ENCODE results near the gene TMEM190. TPM values are rescaled to one million over a fixed set of nuclear protein-coding genes. Genes with fewer than 3 reads are reported as not detected.
"Not testable (repeated sequence)": the region's sequence is repeated elsewhere in the genome, so short reads cannot be mapped to it uniquely, and the experiment has no call there.

Gene TMEM190
- polyA plus RNA-seq, 1 donor: 0.48 TPM

DNA sequence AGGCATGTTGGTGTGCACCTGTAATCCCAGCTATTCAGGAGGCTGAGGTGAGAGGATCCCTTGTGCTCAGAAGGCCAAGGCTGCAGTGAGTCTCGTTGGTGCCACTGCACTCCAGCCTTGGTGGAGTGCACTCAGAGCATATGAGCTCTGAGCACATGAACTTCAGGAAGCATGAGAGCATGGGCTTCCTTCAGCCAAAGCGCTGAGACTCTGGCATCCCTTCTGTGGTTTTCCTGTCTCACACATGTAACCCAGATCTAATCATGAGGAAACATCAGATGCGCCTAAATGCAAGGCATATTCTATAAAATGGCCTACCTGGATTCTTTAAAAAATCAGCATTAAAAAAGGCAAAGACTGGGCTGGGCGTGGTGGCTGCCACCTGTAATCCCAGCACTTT is 44.7 kb downstream of the TMEM190 start:
- not testable (repeated sequence) for DNase-seq

DNA sequence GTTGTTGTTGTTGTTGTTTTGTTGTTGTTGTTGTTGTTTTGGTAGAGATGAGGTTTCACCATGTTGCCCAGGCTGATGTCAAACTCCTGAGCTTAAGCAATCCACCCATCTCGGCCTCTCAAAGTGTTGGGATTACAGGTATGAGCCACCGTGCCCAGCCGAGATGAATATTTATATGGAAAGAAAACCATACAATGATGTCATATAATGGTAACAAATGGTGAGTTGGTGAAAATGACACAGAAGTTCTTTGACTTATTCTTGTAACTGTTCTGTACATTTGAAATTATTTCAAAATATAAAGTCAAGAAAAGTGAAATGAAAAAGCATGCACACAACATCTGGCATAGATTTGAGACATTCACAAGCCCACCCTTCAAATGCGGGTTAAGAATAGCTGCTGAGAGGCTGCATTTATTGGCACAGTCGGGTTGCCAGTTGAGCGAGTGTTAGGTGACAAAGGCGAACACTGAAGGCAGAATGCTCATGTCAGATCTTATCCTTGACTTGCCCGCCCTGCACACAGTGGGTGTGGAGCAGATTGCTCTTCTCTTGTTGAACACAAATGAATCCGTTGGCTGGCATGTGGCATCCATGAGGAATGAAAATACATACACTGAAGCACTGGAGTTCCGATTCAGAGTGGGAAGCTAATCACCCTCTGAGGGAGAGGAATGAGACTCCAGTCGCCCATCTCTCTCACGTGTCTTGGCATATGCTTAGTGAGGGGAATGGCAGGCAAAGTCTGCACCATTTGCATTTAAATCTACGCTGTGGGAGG is 46.8 kb downstream of the TMEM190 start:
- no peak for DNase-seq

- DNase-seq: no peak
Measured at GRCh38 chr19:55424518-55424917, 47.9 kb downstream of the TMEM190 start.

GRCh38 chr19:55426042-55426441 is 49.4 kb downstream of the TMEM190 start:
- DNase-seq: no peak

Other genes with a start within 250 kb of the TMEM190 start
- 3.8 TPM for gene TNNT1, start 227.6 kb upstream of the TMEM190 start, polyA plus RNA-seq (ENCODE audit: insufficient read length)
- 3.3 TPM for gene TNNI3, start 219.1 kb upstream of the TMEM190 start, polyA plus RNA-seq (ENCODE audit: insufficient read length)
- gene DNAAF3, start 210.2 kb upstream of the TMEM190 start, polyA plus RNA-seq (ENCODE audit: insufficient read length): 7.5 TPM
- gene SYT5, start 196.5 kb upstream of the TMEM190 start, polyA plus RNA-seq (ENCODE audit: insufficient read length): 0.30 TPM
- 0.07 TPM for gene PTPRH, start 167.3 kb upstream of the TMEM190 start, polyA plus RNA-seq (ENCODE audit: insufficient read length)
- 2.8 TPM for gene TMEM86B, start 148.1 kb upstream of the TMEM190 start, polyA plus RNA-seq (ENCODE audit: insufficient read length)
- 46.0 TPM for gene PPP6R1, start 117.8 kb upstream of the TMEM190 start, polyA plus RNA-seq (ENCODE audit: insufficient read length)
- gene HSPBP1, start 96.7 kb upstream of the TMEM190 start, polyA plus RNA-seq (ENCODE audit: insufficient read length): 24.0 TPM
- gene BRSK1, start 92.8 kb upstream of the TMEM190 start, polyA plus RNA-seq (ENCODE audit: insufficient read length): 14.7 TPM
- gene TMEM150B, start 51.5 kb upstream of the TMEM190 start, polyA plus RNA-seq (ENCODE audit: insufficient read length): 1.5 TPM
- gene KMT5C, start 37.0 kb upstream of the TMEM190 start, polyA plus RNA-seq (ENCODE audit: insufficient read length): 24.4 TPM
- 0.78 TPM for gene COX6B2, start 22.1 kb upstream of the TMEM190 start, polyA plus RNA-seq (ENCODE audit: insufficient read length)
- gene GARIN5B, start 13.6 kb upstream of the TMEM190 start, polyA plus RNA-seq (ENCODE audit: insufficient read length): 0.17 TPM
- gene IL11, start 6.4 kb upstream of the TMEM190 start, polyA plus RNA-seq (ENCODE audit: insufficient read length): 1.4 TPM
- gene TMEM238, start 7.5 kb downstream of the TMEM190 start, polyA plus RNA-seq (ENCODE audit: insufficient read length): 0.32 TPM
- 746 TPM for gene RPL28, start 9.1 kb downstream of the TMEM190 start, polyA plus RNA-seq (ENCODE audit: insufficient read length)
- gene UBE2S, start 31.0 kb downstream of the TMEM190 start, polyA plus RNA-seq (ENCODE audit: insufficient read length): 43.7 TPM
- 0.20 TPM for gene SHISA7, start 66.5 kb downstream of the TMEM190 start, polyA plus RNA-seq (ENCODE audit: insufficient read length)
- gene ISOC2, start 84.8 kb downstream of the TMEM190 start, polyA plus RNA-seq (ENCODE audit: insufficient read length): 30.1 TPM
- not detected for gene C19orf85, start 87.9 kb downstream of the TMEM190 start, polyA plus RNA-seq (ENCODE audit: insufficient read length)
- 2.4 TPM for gene ZNF628, start 99.8 kb downstream of the TMEM190 start, polyA plus RNA-seq (ENCODE audit: insufficient read length)
- 36.8 TPM for gene NAT14, start 108.4 kb downstream of the TMEM190 start, polyA plus RNA-seq (ENCODE audit: insufficient read length)
- 1.1 TPM for gene SSC5D, start 111.6 kb downstream of the TMEM190 start, polyA plus RNA-seq (ENCODE audit: insufficient read length)
- 1.1 TPM for gene SBK2, start 160.3 kb downstream of the TMEM190 start, polyA plus RNA-seq (ENCODE audit: insufficient read length)
- gene SBK3, start 168.7 kb downstream of the TMEM190 start, polyA plus RNA-seq (ENCODE audit: insufficient read length): 0.58 TPM
- gene ZNF579, start 204.0 kb downstream of the TMEM190 start, polyA plus RNA-seq (ENCODE audit: insufficient read length): 16.1 TPM
- gene FIZ1, start 222.7 kb downstream of the TMEM190 start, polyA plus RNA-seq (ENCODE audit: insufficient read length): 20.7 TPM
- gene ZNF524, start 223.5 kb downstream of the TMEM190 start, polyA plus RNA-seq (ENCODE audit: insufficient read length): 5.4 TPM
- 6.3 TPM for gene ZNF865, start 228.8 kb downstream of the TMEM190 start, polyA plus RNA-seq (ENCODE audit: insufficient read length)
- gene ZNF784, start 247.7 kb downstream of the TMEM190 start, polyA plus RNA-seq (ENCODE audit: insufficient read length): 10.0 TPM

Data from left kidney (tissue), 2 donors.